SIG-M5 treated with dmso at 0.1 percent for 504 hours (cell line): ENCODE results near the gene CRIP1.

Experiments
- DNase-seq: peaks from one replicate; lab custom pipeline; 2025; ENCODE audit not compliant: unreplicated experiment; lab: John Stamatoyannopoulos, UW

The CRIP1 gene

DNA sequence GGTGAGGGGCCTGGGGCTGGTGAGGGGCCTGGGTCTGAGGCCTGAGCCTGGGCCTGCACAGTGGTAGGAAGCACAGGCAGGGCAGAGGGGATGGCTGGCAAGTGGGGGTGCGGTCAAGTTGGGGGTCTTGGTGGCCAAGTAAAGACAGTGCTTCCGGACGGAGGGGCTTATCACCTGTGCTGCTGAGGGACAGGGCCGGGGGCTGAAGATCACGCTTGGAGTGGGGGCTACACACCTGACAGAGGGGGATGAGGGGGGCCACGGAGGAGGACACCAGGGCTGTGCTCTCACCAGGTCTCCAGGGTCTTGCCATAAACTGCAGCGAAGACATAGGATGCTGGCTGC, 16.6 kb downstream of the CRIP1 start:
- no peak for DNase-seq

DNA sequence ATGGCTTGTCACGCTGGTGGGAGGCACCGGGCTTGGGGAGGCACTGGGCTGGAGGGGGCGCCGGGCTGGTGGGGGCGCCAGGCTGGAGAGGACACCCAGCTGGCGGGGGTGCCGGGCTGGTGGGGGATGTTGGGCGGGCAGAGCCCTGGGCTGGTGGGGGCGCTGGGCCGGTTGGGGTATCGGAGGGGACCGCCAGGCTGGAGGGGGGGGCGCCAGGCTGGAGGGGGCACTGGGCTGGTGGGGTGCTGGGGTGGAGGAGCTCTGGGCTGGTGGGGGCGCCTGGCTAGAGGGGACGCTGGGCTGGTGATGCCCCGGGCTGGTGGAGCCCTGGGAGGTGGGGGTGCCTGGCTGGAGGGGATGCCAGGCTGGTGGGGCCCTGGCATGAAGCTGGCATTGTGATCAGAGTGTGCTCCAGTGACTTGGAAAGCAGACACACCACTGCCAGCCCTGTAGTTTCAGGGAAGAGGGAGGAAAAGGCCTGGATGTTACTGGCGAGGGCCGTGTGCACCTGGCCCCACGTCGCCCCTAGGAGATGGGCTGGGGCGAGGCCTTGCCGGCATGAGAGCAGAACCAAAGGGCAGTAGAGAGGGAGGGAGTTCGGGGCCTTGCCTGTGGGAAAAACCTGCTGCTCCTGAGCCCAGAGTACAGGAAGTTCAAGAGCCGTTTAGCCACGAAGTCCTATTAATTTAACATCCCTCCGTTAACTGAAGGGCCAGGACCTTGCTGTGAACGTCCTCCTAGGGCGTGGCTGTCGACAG, 17.4 kb downstream of the CRIP1 start:
- DNase-seq = no peak

DNA sequence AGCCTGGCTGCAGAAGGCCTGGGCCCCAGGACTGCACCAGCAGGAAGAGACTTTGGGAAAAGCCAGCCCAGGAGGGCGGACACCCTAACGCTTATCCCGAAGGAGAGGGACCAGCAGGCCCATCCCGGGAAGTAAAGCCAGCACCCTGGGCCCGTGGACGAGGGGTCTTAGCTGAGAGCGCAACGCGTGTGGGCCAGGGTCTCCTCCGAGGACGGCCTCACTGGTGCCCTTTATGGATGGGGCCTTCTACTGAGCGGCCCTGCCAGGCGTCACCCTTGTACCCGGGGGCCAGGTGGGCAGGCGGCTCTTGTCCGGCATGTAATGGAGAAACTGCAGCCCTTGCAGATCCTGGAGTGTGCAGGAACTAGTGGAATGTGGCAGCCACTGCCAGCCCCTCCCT, 18.4 kb downstream of the CRIP1 start:
- no peak for DNase-seq

DNA sequence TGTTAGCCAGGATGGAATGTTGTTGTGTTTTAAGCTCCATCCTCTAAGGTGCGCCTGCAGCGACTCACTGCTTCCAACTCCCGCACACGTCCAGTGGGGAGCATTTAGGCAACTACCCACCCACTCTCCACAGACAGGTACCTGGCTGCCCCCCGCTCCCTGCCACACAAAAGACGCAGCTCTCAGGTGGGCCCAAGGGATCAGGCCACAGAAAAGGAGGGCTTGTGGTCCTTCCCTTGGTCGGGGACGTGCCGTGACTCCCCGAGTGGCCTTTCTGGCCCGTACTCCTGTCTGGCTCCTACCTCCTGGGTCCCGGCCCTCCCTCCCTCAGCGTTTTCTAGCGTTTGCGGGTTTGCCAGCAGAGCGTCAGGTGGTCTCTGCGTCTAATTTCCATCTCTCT, 20.6 kb downstream of the CRIP1 start:
- no peak for DNase-seq

DNA sequence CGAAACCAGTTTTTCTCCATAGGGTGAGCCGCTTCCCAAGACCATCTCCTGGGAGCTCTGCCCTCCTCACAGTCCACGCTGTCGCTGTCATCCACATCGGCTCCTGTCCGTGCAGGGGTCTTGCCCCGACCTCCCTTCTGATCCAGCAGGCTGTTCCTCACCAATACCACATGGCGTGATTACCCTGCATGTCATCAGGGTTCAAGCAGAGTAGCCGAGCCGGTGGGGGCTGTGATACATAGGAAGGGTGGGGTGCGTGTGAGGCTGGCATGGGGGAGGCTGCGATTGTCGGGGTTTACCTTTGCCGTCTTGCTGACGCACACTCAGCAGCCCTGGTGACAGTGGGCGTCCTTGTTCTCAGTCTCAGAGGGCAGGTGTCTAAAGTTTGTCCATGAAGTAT, 21.4 kb downstream of the CRIP1 start:
- no peak for DNase-seq

DNA sequence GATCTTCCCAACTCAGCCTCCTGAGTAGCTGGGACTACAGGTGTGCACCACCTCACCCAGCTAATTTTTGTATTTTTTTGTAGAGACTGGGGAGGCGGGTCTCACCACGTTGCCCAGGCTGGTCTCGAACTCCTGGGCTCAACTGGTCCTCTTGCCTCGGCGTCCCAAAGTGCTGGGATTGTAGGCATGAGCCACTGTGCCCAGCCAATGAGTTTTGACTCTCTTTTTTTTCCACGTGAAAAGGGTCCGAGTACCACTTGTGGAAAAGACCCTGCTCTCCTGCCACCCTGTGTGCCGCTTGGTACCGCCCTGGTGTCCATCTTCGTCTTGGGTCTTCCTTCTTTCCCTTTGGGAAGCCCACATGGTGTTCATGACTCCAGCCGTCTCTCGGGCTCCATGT, 21.9 kb downstream of the CRIP1 start:
- no peak for DNase-seq

DNA sequence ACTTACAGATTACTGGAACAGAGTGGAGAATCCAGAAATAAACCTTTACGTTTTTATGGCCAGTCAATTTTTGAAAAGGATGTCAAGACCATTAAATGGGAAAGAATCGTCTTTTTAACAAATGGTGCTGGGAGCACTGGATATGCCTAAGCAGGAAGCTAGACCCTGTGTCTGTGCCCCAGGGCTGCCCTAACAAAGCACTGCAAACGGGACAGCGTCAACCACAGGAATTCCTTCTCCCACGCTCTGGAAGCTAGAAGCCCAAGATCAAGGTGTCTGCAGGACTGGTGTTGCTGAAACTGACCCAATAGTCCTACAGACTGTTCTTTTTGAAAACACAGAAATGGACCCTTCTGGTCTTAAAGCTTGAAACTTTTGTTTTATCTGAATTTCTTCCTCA, 30.4 kb downstream of the CRIP1 start:
- no peak for DNase-seq

DNA sequence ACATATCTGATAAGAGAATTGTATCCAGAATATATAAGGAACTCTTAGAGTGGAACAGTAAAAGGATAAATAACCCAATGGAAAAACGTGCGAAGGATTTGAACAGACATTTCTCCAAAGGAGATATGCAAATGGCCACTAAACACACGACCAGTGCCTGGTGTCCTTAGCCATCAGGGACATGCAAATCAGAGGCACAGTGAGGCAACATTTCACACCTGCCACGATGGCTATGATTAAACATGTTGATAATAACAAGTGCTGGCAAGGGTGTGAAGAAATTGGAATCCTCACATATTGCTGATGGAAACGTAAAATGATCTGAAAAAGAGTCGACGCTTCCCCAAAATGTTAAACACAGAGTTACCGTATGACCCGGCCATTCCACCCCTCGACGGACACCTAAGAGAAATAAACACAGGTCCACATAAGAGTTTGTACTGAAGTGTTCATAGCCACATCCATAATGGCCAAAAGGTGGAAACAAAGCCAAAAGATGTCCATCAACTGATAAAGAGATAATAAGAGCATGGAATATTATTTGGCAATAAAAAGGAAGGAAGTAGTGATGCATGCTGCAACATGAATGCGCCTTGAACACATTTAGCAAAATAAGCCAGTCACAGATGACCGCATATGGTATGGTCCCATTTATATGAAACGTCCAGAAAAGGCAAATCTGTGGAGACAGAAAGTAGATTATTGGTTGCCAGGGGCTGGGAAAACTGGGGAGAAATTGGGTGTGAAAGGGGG, 33.4 kb downstream of the CRIP1 start:
- DNase-seq = no peak

DNA sequence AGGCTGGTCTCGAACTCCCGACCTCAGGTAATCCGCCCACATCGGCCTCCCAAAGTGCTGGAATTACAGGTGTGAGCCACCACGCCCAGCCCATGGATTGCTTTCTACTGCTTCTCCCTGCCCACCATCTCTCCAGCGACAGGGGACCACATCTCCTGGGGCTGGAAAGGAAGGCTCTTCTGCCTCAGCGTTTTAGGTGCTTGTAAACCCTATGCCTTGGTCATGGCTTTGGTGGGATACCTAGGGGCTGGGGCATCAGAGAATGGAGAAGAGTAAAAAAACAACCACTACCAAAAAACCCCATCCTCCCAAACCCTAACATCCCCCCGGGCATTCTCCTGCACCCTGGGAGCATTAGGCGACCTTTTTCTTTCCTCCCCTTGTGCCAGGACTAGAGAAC, 38.6 kb downstream of the CRIP1 start:
- no peak for DNase-seq

DNA sequence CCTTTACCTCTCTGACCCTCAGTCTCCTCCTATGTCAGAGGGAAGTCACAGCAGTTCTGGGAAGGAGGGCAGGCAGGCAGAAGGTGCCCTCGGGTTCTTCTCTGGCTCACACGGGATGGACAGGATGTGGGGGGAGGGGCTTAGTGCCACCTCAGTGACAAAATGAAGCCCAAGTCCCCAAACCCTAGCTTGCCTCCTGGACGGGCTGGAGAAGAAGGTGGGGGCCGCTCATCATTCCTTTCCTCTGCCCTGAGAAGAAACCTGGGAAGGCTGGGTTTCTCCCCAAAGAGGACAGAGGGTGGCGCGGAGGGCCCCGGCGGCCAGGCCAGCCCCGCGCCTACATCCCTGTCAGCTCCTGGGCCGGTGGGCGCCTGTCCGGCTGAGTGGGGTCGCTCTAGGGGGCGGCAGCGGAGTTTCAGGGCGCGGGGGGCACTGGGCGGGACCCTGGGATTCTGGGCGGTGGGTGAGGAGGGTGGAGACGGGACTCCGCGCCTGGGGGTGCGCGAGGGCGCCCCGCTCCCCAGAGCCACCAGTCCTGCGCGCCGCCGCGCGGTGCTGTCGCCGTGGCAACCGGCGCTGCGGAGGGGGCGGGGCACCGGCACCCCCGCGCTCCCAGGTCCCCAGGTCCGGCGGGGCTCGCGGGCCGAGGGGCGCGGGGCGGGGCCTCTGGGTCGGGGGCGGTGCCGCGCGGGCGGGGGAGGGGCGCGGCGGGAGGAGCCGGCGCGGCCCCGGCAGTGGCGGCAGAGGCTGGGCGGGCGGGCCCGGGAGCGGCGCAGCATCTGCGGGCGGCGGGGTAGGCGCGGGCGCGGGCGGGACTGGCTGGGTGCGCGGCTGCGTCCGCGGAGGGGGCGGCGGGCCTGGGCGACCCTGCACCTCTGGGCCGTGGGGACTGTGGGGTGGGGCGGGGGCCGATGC, 39.4 kb downstream of the CRIP1 start, which contains the start of gene TMEM121:
Gene TMEM121 (plus strand): TSS at position 723 of the 915 bp plus-strand sequence. CDS start 2,252 bp downstream, outside the sequence.
- DNase-seq = no peak

DNA sequence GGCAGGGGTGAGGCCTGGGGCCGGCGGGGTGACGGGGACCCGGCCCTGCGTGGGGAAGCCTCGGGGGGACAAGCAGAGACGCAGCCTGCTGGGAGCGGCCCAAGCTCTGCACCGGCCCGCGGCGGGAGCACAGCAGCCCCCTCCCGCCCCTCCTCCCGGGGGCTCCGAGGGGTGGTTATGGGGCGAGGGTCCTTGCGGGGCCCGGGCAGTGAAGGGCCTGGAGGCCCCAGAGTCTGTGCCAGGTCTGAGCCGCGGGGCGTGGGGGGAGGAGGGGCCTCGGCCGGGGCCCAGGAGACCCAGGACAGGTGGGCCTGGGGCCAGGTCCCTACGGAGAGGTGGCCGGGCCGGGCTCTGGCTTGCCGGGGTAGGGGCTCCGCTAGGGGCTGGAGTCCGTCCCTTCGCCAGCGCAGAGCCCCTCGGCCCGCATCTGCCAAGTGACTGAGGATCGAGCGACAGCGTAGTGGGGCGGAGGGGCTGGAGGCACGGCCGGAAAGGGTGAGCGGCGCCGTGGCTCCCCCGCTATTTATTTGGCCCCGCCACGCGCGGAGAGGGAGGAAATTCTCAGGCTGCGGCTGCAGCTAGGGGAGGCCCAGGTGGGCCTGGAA, 40.2 kb downstream of the CRIP1 start:
- DNase-seq = no peak

DNA sequence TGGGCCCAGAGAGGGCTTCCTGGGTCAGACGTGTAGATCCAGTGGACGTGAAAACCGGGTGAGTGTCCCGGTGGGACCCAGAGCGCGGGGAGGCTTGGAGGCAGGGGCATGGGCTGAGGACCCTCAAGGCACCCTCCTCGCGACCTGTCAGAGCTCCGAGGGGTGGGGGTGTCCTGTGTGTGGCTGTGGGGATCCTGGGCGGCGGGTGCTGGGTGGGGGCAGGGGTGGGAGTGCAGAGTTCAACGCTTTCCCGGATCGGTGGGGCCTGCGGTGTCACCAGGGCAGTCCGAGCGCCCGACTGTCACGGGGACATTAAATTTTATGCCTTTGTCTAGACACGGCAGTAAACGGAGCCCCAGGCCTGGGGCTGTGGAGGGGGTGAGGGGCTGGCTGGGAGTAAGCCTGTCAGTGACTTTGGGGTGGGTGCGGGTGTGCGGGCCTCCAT, 40.7 kb downstream of the CRIP1 start:
- DNase-seq = no peak

DNA sequence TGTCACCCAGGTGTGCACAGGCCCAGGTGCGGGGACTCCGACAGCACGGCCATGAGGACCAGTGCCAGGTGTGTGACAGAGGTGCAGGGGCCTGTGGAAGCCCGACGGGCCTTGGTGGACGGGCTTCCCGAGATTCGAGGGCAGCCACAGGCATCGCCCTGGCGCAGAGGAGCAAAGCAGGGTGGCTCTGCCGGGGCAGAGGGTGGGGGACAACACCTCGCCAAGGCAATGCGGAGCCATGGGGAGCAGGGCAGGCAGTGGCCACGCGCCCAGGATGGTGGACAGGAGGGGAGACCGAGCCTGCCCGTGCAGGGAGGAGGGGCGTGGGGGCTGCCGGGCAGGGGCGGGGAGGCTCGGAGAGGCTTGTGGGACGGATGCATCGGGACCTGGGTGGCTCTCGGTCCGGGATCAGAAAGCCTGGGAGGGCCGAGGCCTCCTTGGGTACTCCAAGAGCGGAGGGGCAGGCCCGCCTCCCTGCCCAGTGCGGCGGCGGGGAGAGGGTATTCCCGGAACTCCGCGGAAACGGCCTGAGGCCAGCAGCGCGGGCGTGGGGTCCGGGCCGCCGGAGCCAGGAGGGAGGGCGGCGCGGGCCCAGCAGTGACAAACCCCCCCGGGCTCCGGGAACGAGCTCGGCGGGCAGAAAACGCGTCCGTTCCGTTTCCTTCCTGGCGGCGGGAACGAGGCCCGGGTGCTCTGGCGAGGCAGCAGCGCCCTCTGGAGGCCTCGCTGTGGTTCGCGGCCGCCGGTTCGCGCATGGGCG, 41.3 kb downstream of the CRIP1 start:
- DNase-seq = peak; percentile 56

DNA sequence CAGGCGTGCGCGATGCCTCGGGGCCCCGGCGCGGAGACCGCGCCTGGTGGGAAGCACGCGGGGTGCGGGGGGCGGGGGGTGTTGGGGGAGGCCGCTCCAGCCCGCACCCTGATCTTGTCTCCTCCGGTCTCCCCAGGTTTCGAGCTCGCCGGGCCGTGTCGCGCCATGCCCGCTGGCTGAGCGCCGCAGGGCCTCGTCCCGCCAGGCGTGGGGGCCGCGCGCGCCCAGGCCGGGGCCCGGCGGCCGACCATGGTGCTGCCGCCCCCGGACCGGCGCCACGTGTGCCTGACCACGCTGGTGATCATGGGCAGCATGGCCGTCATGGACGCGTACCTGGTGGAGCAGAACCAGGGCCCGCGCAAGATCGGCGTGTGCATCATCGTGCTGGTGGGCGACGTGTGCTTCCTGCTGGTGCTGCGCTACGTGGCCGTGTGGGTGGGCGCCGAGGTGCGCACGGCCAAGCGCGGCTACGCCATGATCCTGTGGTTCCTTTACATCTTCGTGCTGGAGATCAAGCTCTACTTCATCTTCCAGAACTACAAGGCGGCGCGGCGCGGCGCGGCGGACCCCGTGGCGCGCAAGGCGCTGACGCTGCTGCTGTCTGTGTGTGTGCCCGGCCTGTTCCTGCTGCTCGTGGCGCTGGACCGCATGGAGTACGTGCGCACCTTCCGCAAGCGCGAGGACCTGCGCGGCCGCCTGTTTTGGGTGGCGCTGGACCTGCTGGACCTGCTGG, 42.1 kb downstream of the CRIP1 start:
- DNase-seq = no peak

DNA sequence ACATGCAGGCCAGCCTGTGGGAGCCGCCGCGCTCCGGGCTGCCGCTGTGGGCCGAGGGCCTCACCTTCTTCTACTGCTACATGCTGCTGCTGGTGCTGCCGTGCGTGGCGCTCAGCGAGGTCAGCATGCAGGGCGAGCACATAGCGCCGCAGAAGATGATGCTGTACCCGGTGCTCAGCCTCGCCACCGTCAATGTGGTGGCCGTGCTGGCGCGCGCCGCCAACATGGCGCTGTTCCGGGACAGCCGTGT, 42.6 kb downstream of the CRIP1 start:
- no peak for DNase-seq

DNA sequence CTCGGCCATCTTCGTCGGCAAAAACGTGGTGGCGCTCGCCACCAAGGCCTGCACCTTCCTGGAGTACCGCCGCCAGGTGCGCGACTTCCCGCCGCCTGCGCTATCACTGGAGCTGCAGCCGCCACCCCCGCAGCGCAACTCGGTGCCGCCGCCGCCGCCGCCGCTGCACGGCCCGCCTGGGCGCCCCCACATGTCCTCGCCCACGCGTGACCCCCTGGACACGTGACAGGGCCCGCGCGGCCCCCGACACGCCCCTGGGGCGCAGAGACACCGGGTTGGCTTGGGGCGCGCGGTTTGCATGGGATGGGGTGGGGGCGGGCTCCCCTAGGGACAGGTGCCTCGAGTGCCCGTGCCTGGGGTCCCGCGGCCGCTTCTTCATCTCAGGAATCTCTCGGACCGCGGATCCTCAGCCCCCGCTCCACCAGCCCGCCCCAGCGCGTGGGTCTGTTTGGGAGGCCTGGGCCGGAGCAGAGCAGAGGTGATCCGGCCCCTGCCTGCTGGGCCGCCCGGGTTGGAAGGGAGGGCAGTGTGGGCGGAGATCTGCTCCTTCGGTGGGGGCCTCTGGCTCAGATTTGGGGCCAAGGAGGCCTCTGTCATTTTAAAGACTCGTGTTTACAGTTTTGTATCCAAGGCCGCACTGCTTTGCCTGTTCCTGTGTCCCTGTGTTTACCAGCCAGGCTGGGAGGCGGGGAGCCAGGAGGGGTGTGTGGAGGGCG, 43.0 kb downstream of the CRIP1 start:
- no peak for DNase-seq

DNA sequence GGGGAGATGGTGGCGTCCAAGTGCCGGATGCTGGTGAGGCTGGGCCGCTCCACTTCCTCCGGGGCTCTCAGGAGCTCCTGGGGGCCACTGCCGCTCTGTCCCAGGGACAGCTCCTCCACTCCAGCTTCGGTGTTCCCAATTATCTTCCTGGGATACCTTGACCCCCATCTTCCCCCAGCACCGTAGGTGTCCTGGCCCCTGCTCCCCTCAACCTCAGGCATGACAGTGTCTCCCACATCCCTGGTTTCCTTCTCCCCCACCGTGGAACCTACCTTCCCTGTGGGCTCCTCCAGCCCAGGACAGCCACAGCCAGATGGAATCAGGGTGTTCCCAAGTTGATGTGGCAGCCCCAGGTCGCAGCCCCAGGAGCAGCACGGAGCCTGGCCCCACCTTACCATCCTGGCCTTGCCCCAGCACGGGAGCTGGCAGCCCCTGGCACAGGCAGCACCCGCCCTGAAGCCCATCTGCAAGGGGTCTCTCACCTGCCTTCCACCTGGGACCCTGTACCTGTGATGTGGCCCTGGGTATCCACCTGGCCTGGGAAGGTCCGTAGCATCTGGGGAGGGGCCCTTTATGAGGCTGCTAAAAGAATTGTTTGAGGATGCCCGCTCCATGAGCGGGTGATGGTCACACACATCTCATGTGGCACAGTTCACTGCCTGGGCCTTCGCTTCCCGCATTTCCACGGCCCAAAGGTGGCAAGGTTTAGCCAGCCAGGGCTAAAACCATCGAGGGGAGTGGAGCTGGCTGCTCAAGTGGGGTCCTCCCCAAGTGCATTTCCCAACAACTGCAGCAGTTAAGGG, 43.8 kb downstream of the CRIP1 start:
- DNase-seq = no peak

DNA sequence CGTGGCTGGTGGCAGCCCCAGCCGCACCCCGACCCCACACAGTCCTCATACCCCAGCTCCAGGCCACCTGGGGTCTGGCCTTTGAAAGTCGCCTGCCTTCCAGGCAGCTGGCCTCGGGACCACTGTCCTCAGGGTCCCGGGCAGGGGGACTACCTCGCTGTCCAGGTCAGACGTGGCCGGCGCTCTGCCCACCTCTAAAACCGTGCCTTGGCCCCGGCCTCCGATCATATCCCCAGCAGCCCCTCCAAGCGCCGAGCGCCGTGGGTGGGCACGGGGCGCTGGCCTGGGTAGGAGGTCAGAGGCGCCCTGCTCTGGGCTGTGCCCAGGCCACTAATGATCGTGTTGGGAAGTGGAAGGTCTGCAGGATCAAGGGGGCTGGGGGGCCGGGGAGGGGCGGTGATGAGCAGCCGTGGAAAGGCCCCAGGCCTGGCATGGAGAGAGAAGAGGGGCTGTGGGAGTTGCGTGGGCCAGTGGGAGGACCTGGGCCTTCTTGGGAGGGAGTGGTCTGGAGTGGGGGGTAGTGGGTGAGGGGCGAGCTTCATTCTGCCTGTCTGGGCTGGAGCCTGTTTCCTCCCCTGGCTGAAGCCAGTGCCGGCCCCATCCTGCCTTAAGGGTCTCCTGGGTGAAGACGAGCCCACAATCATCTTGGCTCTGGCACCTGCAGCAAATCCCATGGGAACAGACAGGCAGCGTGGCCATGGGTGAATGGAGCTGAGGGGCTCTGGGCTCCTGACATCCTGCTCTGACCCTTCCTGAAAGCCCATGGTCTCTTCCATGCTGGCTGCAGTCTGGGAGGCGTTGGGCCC, 44.6 kb downstream of the CRIP1 start:
- DNase-seq = no peak
